Measurements from ENCODE around the gene C22orf39. TPM values are rescaled to one million over a fixed set of nuclear protein-coding genes. Genes with fewer than 3 reads are reported as not detected.
A peak's percentile ranks its signal among the peaks of the same experiment; 100 is the strongest.

Gene C22orf39
- total and polyA plus RNA-seq, 2 donors (not counting 1 experiment from before 2014, with no cell fraction given) = 37.7 to 47.2 TPM

DNA sequence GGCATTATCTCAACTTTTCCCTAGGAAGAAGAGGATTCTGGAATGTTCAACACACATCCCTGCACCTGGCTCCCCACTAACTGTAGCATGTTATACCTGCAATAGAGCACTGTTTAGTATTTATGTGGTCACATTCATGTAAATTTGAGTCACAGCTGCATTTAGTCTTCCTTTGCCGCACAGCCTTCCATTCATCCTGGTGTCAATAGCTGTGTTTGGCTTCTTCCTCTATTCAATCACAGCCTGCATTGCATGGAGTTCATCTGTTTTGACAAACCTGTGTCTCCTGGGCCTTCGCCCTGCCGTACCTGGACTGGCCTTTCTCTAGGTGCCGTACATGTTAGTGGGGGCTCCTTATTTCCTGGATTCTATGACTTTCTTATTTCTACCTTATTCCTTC, 4.1 kb upstream of the C22orf39 start:
- POLR2A ChIA-PET = no interaction called here
- CTCF ChIA-PET = interaction anchor here (0.9 kb wide), 1 partner anchor 436 kb away, joined by 3 read pairs; no protein-coding TSS in a partner anchor
- H3K27ac Mint-ChIP-seq = no peak overlapping the region

DNA sequence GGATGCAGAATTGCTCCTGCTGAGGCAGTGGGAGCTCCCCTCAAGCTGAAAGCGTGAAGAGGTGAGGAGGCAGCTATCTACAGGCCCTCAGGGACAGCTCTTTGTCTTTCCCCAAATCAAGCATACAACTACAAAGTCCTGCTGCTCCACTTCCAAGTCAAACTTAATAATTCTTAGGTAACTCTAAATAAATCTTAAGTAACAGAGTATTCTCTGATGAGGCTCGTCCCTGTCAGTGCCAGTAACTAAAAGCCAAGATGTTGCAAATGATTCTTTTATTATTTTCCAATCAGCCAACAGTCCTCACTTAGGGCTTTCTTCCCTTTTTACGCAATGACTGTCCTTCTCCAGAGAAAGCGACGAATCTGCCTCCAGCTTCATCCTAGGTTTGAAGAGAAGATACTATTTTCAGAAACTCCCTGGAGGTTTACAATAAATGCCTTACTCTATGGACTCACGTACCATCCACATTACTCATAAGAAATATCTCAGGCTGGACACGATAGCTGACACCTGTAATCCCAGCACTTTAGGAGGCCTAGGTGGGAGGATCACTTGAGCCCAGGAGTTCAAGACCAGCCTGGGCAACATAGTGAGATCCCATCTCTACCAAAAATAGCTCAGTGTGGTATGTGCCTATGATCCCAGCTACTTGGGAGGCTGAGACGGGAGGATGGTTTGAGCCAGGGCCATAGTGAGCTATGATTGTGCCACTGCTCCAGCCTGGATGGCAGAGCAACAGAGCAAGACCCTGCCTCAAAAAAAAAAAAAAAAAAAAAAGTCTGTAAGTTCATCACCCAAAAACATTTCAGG, 3.1 kb upstream of the C22orf39 start:
- Histone ChIP-seq H3K27ac (ENCODE audit: low read length in 2 of 2) (no peak overlapping the region), H3K9ac (ENCODE audit: low read length) (no peak overlapping the region), H4K20me1 (ENCODE audit: control insufficient read depth, insufficient read depth, low read length, poor library complexity, severe bottlenecking) (no peaks in the 10 kb centered on the region), H3K4me2 (replicated peaks; ENCODE audit: low read depth, low read length, poor library complexity, severe bottlenecking) (no peak overlapping the region), H3K9me3 (ENCODE audit: control extremely low read depth in 1 of 3, control insufficient read depth in 2 of 3, insufficient read depth in 1 of 3, low read length in 2 of 3) (no peaks in the 10 kb centered on the region), H3K79me2 (ENCODE audit: control insufficient read depth, insufficient read depth, low read length) (peaks cover 40% of the 10 kb centered on the region), H2AFZ (ENCODE audit: insufficient read depth, low read depth, low read length, poor library complexity, severe bottlenecking) (no peak overlapping the region), H3K27me3 (replicated peaks in 1 of 4; ENCODE audit: control extremely low read depth in 1 of 4, control insufficient read depth in 3 of 4, insufficient read depth in 4 of 4, low read length in 3 of 4) (no peaks in the 10 kb centered on the region), H3K4me1 (ENCODE audit: control insufficient read depth in 2 of 2, insufficient read depth in 2 of 2, low read length in 2 of 2) (peaks cover 16 to 27% of the 10 kb centered on the region in 2 donors), H3K36me3 (replicated peaks in 1 of 2; ENCODE audit: control extremely low read depth in 1 of 2, control insufficient read depth in 1 of 2, extremely low read depth in 1 of 2, insufficient read depth in 2 of 2, low read length in 1 of 2) (peaks cover 0 to 51% of the 10 kb centered on the region in 2 experiments), H3K4me3 (ENCODE audit: control extremely low read depth in 1 of 5, extremely low read depth in 1 of 5, insufficient read depth in 1 of 5, low read depth in 2 of 5, low read length in 4 of 5) (no peak overlapping the region)
- Mint-ChIP-seq H3K4me1 (peaks cover 23% of the 10 kb centered on the region), H3K4me3 (no peak overlapping the region), H3K27ac (peak overlapping the region; percentile 2), H3K9me3 (ENCODE audit: insufficient read depth) (no peaks in the 10 kb centered on the region), H3K27me3 (no peaks in the 10 kb centered on the region)
- ChIA-PET POLR2A (no interaction called here), CTCF (interaction anchor here (0.7 kb wide), 1 partner anchor 346 kb away, joined by 3 read pairs; no protein-coding TSS in a partner anchor)
- intact Hi-C loops (cut with micrococcal nuclease) = no loop called here
- 100% methylated on average over 1 of the region's 8 CpGs for WGBS (ENCODE audit: insufficient coverage)
- ATAC-seq (ENCODE audit: low read depth) = no peak
- DNase-seq = no peak
- no peak for TF ChIP-seq EZH2 (IDR thresholded peaks at IDR 0.05; ENCODE audit: borderline replicate concordance, insufficient read depth, low read depth, low read length, poor library complexity, severe bottlenecking)
- TF ChIP-seq, protein P1, sequence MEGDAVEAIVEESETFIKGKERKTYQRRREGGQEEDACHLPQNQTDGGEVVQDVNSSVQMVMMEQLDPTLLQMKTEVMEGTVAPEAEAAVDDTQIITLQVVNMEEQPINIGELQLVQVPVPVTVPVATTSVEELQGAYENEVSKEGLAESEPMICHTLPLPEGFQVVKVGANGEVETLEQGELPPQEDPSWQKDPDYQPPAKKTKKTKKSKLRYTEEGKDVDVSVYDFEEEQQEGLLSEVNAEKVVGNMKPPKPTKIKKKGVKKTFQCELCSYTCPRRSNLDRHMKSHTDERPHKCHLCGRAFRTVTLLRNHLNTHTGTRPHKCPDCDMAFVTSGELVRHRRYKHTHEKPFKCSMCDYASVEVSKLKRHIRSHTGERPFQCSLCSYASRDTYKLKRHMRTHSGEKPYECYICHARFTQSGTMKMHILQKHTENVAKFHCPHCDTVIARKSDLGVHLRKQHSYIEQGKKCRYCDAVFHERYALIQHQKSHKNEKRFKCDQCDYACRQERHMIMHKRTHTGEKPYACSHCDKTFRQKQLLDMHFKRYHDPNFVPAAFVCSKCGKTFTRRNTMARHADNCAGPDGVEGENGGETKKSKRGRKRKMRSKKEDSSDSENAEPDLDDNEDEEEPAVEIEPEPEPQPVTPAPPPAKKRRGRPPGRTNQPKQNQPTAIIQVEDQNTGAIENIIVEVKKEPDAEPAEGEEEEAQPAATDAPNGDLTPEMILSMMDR (IDR thresholded peaks at IDR 0.05) = no peak

More for the DNA sequence above, 4.1 kb upstream of the C22orf39 start:
- Histone ChIP-seq H3K4me1 (ENCODE audit: control insufficient read depth in 2 of 2, insufficient read depth in 2 of 2, low read length in 2 of 2) (peaks cover 11 to 21% of the 10 kb centered on the region in 2 donors), H3K4me3 (ENCODE audit: control extremely low read depth in 1 of 5, extremely low read depth in 1 of 5, insufficient read depth in 1 of 5, low read depth in 2 of 5, low read length in 4 of 5) (no peak overlapping the region), H3K27me3 (replicated peaks in 1 of 4; ENCODE audit: control extremely low read depth in 1 of 4, control insufficient read depth in 3 of 4, insufficient read depth in 4 of 4, low read length in 3 of 4) (no peaks in the 10 kb centered on the region), H4K20me1 (ENCODE audit: control insufficient read depth, insufficient read depth, low read length, poor library complexity, severe bottlenecking) (no peaks in the 10 kb centered on the region), H3K27ac (ENCODE audit: low read length in 2 of 2) (no peak overlapping the region), H2AFZ (ENCODE audit: insufficient read depth, low read depth, low read length, poor library complexity, severe bottlenecking) (no peak overlapping the region), H3K4me2 (replicated peaks; ENCODE audit: low read depth, low read length, poor library complexity, severe bottlenecking) (no peak overlapping the region), H3K9me3 (ENCODE audit: control extremely low read depth in 1 of 3, control insufficient read depth in 2 of 3, insufficient read depth in 1 of 3, low read length in 2 of 3) (no peaks in the 10 kb centered on the region), H3K79me2 (ENCODE audit: control insufficient read depth, insufficient read depth, low read length) (peaks cover 30% of the 10 kb centered on the region), H3K9ac (ENCODE audit: low read length) (no peak overlapping the region), H3K36me3 (replicated peaks in 1 of 2; ENCODE audit: control extremely low read depth in 1 of 2, control insufficient read depth in 1 of 2, extremely low read depth in 1 of 2, insufficient read depth in 2 of 2, low read length in 1 of 2) (peaks cover 0 to 61% of the 10 kb centered on the region in 2 experiments)
- Mint-ChIP-seq H3K4me1 (peaks cover 18% of the 10 kb centered on the region), H3K27me3 (no peaks in the 10 kb centered on the region), H3K4me3 (no peak overlapping the region), H3K9me3 (ENCODE audit: insufficient read depth) (no peaks in the 10 kb centered on the region)
- WGBS (ENCODE audit: insufficient coverage) = no CpG with 5 or more reads among the region's 4 CpGs
- ATAC-seq (ENCODE audit: low read depth) = no peak
- TF ChIP-seq EZH2 (IDR thresholded peaks at IDR 0.05; ENCODE audit: borderline replicate concordance, insufficient read depth, low read depth, low read length, poor library complexity, severe bottlenecking) = no peak
- TF ChIP-seq, protein P1 (IDR thresholded peaks at IDR 0.05) = no peak
- intact Hi-C loops (cut with micrococcal nuclease) = no loop called here
- DNase-seq = no peak

All from B cell (primary cell).